Neutrophil (primary cell): ENCODE measurements around the gene GPR146.

Experiments used
- H3K27ac ChIP-seq: fragments of 200-600 bp; sonication (generic); 2 replicates; pipeline ENCODE4 v1.5.1; 2016; ENCODE audit warnings: mild to moderate bottlenecking, moderate library complexity
- H3K27me3 ChIP-seq: fragments of 200-600 bp; sonication (generic); 2 replicates; pipeline ENCODE4 v1.6.0; 2016; ENCODE audit warnings: mild to moderate bottlenecking
- H3K36me3 ChIP-seq: fragments of 200-600 bp; sonication (generic); 2 replicates; pipeline ENCODE4 v1.5.1; 2017
- H3K4me1 ChIP-seq, 2 experiments: fragments of 200-600 bp in 1 of 2; sonication (generic) in 1 of 2; 1 replicate in 1 of 2; 2 replicates in 1 of 2; pipeline versions ENCODE4 v1.5.1 to v1.6.1; 2013 to 2016; ENCODE audit warnings: low read depth in 1 of 2, low read length in 1 of 2, mild to moderate bottlenecking in 1 of 2, moderate library complexity in 1 of 2; ENCODE audit not compliant: control insufficient read depth in 1 of 2, insufficient read depth in 1 of 2
- H3K4me3 ChIP-seq, 2 experiments: fragments of 200-600 bp in 1 of 2; sonication (generic) in 1 of 2; 1 replicate in 1 of 2; 2 replicates in 1 of 2; pipeline ENCODE4 v1.5.1; 2013 to 2016; ENCODE audit warnings: low read depth in 1 of 2, low read length in 1 of 2, mild to moderate bottlenecking in 1 of 2, moderate library complexity in 1 of 2
- H3K9me3 ChIP-seq: fragments of 200-600 bp; sonication (generic); 2 replicates; pipeline ENCODE4 v1.5.1; 2016
- TF ChIP-seq, protein P1 (sequence below): fragments of 200-600 bp; sonication (generic); IDR thresholded peaks from 2 replicates; pipeline ENCODE4 v1.5.1; 2016; ENCODE audit warnings: antibody characterized with exemption

Gene GPR146

DNA sequence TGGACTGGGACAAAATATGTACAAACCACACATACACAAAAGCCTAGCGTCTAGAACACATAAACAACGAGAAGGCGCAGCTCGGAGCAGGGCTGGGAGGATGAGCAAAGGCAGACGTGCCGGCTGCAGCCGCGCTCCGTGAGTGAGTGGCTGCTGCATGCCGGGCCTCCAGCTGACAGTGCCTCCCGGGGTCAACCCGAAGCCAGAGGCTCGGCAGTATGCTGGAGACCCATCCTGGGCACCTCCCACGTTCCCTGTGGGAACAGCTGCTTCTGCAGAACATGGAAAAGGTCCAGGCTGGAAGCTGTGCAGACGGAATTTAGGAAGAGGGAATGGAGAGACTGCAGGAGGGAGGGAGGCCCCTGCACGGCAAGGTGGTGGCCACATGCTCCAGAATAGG lies 3.6 kb upstream of the GPR146 start:
- peaks cover 21% of the 10 kb centered on the region for H3K27me3 ChIP-seq

DNA sequence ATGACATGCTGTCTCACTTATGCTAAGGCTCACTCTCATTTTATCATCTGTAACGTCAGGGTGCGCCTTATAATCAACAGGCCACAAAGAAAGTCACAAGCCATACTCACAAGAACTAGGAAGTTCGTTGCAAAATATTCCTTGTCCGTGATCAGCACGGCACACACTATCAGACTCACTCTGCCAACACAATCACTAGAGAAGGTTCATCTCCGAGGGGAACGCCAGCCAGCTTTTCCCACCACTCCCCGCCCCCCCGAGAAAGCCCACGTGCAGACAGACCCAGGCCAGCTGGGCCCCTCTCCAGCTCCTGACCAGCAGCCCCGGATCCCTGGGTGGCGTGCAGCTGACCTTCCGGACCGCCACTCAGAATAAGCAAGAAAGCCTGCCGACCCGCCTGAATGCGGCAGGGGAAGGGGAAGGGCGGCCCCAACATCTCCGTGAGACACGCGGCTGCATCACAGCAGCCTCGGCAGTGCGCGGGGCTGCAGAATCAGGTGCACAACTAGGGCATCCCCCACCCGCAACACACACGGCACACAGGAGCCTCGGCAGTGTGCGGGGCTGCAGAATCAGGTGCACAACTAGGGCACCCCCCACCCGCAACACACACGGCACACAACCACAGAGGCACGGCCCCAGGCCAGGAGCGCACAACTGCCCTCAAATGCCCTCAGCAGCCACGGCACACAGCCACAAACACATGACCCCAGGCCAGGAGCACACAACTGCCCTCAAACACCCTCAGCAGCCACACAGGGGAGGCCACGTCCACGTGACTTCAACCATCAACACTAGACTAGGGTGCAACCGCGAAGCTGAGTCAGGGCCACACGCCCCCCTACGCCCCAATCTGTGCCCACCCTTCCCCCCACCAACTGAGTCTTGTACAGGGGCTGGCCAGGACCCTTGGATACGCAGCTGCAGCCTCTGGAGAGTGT lies 2.5 kb upstream of the GPR146 start:
- no peaks in the 10 kb centered on the region for H3K9me3 ChIP-seq
- peaks cover 13 to 18% of the 10 kb centered on the region in 2 experiments for H3K4me1 ChIP-seq
- H3K27ac ChIP-seq = no peak overlapping the region
- no peaks in the 10 kb centered on the region for H3K36me3 ChIP-seq
- peaks cover 31% of the 10 kb centered on the region for H3K27me3 ChIP-seq
- no peak overlapping the region for H3K4me3 ChIP-seq
- TF ChIP-seq, protein P1, sequence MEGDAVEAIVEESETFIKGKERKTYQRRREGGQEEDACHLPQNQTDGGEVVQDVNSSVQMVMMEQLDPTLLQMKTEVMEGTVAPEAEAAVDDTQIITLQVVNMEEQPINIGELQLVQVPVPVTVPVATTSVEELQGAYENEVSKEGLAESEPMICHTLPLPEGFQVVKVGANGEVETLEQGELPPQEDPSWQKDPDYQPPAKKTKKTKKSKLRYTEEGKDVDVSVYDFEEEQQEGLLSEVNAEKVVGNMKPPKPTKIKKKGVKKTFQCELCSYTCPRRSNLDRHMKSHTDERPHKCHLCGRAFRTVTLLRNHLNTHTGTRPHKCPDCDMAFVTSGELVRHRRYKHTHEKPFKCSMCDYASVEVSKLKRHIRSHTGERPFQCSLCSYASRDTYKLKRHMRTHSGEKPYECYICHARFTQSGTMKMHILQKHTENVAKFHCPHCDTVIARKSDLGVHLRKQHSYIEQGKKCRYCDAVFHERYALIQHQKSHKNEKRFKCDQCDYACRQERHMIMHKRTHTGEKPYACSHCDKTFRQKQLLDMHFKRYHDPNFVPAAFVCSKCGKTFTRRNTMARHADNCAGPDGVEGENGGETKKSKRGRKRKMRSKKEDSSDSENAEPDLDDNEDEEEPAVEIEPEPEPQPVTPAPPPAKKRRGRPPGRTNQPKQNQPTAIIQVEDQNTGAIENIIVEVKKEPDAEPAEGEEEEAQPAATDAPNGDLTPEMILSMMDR = no peak

More for the DNA sequence above, 3.6 kb upstream of the GPR146 start:
- TF ChIP-seq, protein P1 = no peak
- Histone ChIP-seq H3K9me3 (no peaks in the 10 kb centered on the region), H3K4me1 (peaks cover 13 to 18% of the 10 kb centered on the region in 2 experiments), H3K36me3 (no peaks in the 10 kb centered on the region), H3K27ac (no peak overlapping the region), H3K4me3 (no peak overlapping the region)

GRCh38 chr7:1042492-1042833 lies 1.9 kb upstream of the GPR146 start:
- TF ChIP-seq, protein P1 = no peak
- H3K36me3 ChIP-seq = no peaks in the 10 kb centered on the region
- no peak overlapping the region for H3K4me3 ChIP-seq
- no peaks in the 10 kb centered on the region for H3K9me3 ChIP-seq
- peaks cover 37% of the 10 kb centered on the region for H3K27me3 ChIP-seq
- peaks cover 13 to 18% of the 10 kb centered on the region in 2 experiments for H3K4me1 ChIP-seq
- no peak overlapping the region for H3K27ac ChIP-seq

- TF ChIP-seq, protein P1 = no peak
- Histone ChIP-seq H3K4me1 (peaks cover 13 to 18% of the 10 kb centered on the region in 2 experiments), H3K36me3 (no peaks in the 10 kb centered on the region), H3K27me3 (peaks cover 50% of the 10 kb centered on the region), H3K4me3 (peak overlapping the region; percentile 70 to 72), H3K27ac (peak overlapping the region; percentile 56), H3K9me3 (no peaks in the 10 kb centered on the region)
These were observed 676 bp upstream of the GPR146 start for GRCh38 chr7:1043552-1044188.

GRCh38 chr7:1045069-1046063 lies 1.0 kb downstream of the GPR146 start:
- TF ChIP-seq, protein P1 = no peak
- no peaks in the 10 kb centered on the region for H3K36me3 ChIP-seq
- H3K4me3 ChIP-seq = peak overlapping the region; percentile 70 to 72
- H3K27ac ChIP-seq = no peak overlapping the region
- H3K4me1 ChIP-seq = peaks cover 13 to 18% of the 10 kb centered on the region in 2 experiments
- H3K27me3 ChIP-seq = peaks cover 66% of the 10 kb centered on the region
- H3K9me3 ChIP-seq = no peaks in the 10 kb centered on the region
